Activated CD4-positive, alpha-beta T cell treated with anti-CD3 and anti-CD28 coated beads for 1 hour (primary cell): Measurements from ENCODE around the gene WRAP73.

Experiments used
- DNase-seq: peaks from one replicate; pipeline ENCODE4 v3.0.0-alpha.2; 2020

WRAP73 gene

GRCh38 chr1:3681231-3681897 is 31.5 kb upstream of the WRAP73 start:
- no peak for DNase-seq

- DNase-seq: no peak
Observed at GRCh38 chr1:3680488-3681230, 30.8 kb upstream of the WRAP73 start.

GRCh38 chr1:3679799-3680453 is 30.0 kb upstream of the WRAP73 start:
- DNase-seq: no peak

- DNase-seq: no peak
Observed at GRCh38 chr1:3679098-3679555, 29.2 kb upstream of the WRAP73 start.

GRCh38 chr1:3678361-3679097 is 28.6 kb upstream of the WRAP73 start:
- no peak for DNase-seq

GRCh38 chr1:3677484-3677883 is 27.6 kb upstream of the WRAP73 start:
- DNase-seq: no peak

GRCh38 chr1:3676581-3677470 is 26.9 kb upstream of the WRAP73 start:
- DNase-seq: no peak

GRCh38 chr1:3675436-3675835 is 25.5 kb upstream of the WRAP73 start:
- no peak for DNase-seq

- no peak for DNase-seq
Observed at GRCh38 chr1:3674100-3675094, 24.5 kb upstream of the WRAP73 start.

- DNase-seq: no peak
Observed at GRCh38 chr1:3673381-3674099, 23.6 kb upstream of the WRAP73 start.

- no peak for DNase-seq
Observed at GRCh38 chr1:3672971-3673361, 23.1 kb upstream of the WRAP73 start.

- no peak for DNase-seq
Observed at GRCh38 chr1:3672231-3672970, 22.5 kb upstream of the WRAP73 start.

- no peak for DNase-seq
Observed at GRCh38 chr1:3671371-3672180, 21.7 kb upstream of the WRAP73 start.

- DNase-seq: no peak
Observed at GRCh38 chr1:3670823-3671265, 20.9 kb upstream of the WRAP73 start.

- no peak for DNase-seq
Observed at GRCh38 chr1:3669971-3670431, 20.1 kb upstream of the WRAP73 start.

GRCh38 chr1:3669421-3669821 is 19.5 kb upstream of the WRAP73 start:
- DNase-seq: no peak

- no peak for DNase-seq
Observed at GRCh38 chr1:3668585-3669300, 18.8 kb upstream of the WRAP73 start.

- DNase-seq: no peak
Observed at GRCh38 chr1:3668148-3668547, 18.2 kb upstream of the WRAP73 start.
